A549 (cell line): Measurements from ENCODE around the gene C16orf78. TPM values are rescaled to one million over a fixed set of nuclear protein-coding genes. Genes with fewer than 3 reads are reported as not detected.
A peak's percentile ranks its signal among the peaks of the same experiment; 100 is the strongest.

Experiments
- ATAC-seq, 2 experiments: fragments of 200-7000 bp in 1 of 2; fragments of >200 bp in 1 of 2; cut with Nextera tagmentation in 1 of 2; cut with Tn5 transposase in 1 of 2; 3 replicates each; pipeline versions ENCODE4 v1.8.0 to v1.9.1; 2018 to 2020; ENCODE audit warnings: mild to moderate bottlenecking in 1 of 2, moderate library complexity in 1 of 2
- CTCF ChIA-PET: fragments of 300-600 bp; sonication (Branson Sonifier 250); formaldehyde crosslinking; extraction: SDS; loops from one replicate; lab custom pipeline; 2021; ENCODE audit warnings: antibody characterized with exemption, inconsistent platforms; lab: Yijun Ruan, JAX
- POLR2A ChIA-PET: fragments of 350-600 bp; formaldehyde crosslinking; extraction: SDS; loops from one replicate; lab custom pipeline; 2021; ENCODE audit warnings: antibody characterized with exemption, inconsistent platforms; lab: Yijun Ruan, JAX
- DNase-seq, 2 experiments: peaks; one replicate each; pipeline versions ENCODE4 v3.0.0 to v3.0.0-alpha.2; 2011 to 2016; ENCODE audit warnings: low read depth in 1 of 2, low spot score in 1 of 2
- FAIRE-seq: peaks from 2 replicates; lab custom pipeline; 2011; peaks lifted over from hg19 to GRCh38; lab: Jason Lieb, UNC
- H3K27ac ChIP-seq, 2 experiments: fragments of >200 bp; sonication (Bioruptor Twin); formaldehyde crosslinking; 3 replicates each; pipeline ENCODE4 v1.5.1; 2016 to 2017
- H3K4me1 ChIP-seq: fragments of >200 bp; sonication (Bioruptor Twin); formaldehyde crosslinking; 3 replicates; pipeline ENCODE4 v1.6.1; 2016
- H3K4me2 ChIP-seq: fragments of >200 bp; sonication (Bioruptor Twin); formaldehyde crosslinking; 3 replicates; pipeline ENCODE4 v1.6.1; 2016
- H3K4me3 ChIP-seq: fragments of >200 bp; sonication (Bioruptor Twin); formaldehyde crosslinking; 3 replicates; pipeline ENCODE4 v1.5.1; 2016
- H3K9me3 ChIP-seq: fragments of >200 bp; sonication (Bioruptor Twin); formaldehyde crosslinking; 3 replicates; pipeline ENCODE4 v1.6.1; 2016
- BHLHE40 ChIP-seq: IDR thresholded peaks from 2 replicates; pipeline ENCODE4 v1.6.1; 2012; ENCODE audit warnings: low read depth, low read length, inconsistent platforms
- EHF ChIP-seq: fragments of 250-450 bp; sonication (Bioruptor Pico); IDR thresholded peaks from 2 replicates; pipeline ENCODE4 v1.5.0; 2020; ENCODE audit warnings: mild to moderate bottlenecking
- ESRRA ChIP-seq: fragments of 150-350 bp; IDR thresholded peaks from 2 replicates; pipeline ENCODE4 v1.6.1; 2014; ENCODE audit warnings: mild to moderate bottlenecking, low read length, borderline replicate concordance
- FOSB ChIP-seq: fragments of 250-450 bp; sonication (Bioruptor Pico); IDR thresholded peaks from 2 replicates; pipeline ENCODE4 v1.5.0; 2020; ENCODE audit warnings: mild to moderate bottlenecking, moderate library complexity
- GATA3 ChIP-seq: IDR thresholded peaks from 2 replicates; pipeline ENCODE4 v1.6.1; 2012; ENCODE audit warnings: borderline replicate concordance
- HDAC2 ChIP-seq: fragments of 200-600 bp; sonication (generic); IDR thresholded peaks from 2 replicates; pipeline ENCODE4 v1.6.1; 2016
- HES2 ChIP-seq: fragments of >200 bp; sonication (Bioruptor Twin); formaldehyde crosslinking; IDR thresholded peaks from 2 replicates; pipeline ENCODE4 v1.6.1; 2016
- HMGXB4 ChIP-seq: fragments of 250-450 bp; sonication (Bioruptor Pico); IDR thresholded peaks from 2 replicates; pipeline ENCODE4 v1.5.0; 2021; ENCODE audit warnings: mild to moderate bottlenecking, moderate library complexity, borderline replicate concordance
- KDM5A ChIP-seq: fragments of 200-600 bp; sonication (generic); IDR thresholded peaks from 2 replicates; pipeline ENCODE4 v1.6.1; 2016; ENCODE audit warnings: antibody characterized with exemption, mild to moderate bottlenecking
- MAX ChIP-seq: IDR thresholded peaks from 2 replicates; pipeline ENCODE4 v1.6.1; 2012
- NFE2L2 ChIP-seq: fragments of 150-350 bp; conservative IDR thresholded peaks from 2 replicates; pipeline ENCODE4 v1.6.1; 2014; ENCODE audit warnings: low read length
- PBX3 ChIP-seq: IDR thresholded peaks from 2 replicates; pipeline ENCODE4 v1.6.1; 2012
- PHF8 ChIP-seq: fragments of 200-600 bp; sonication (generic); IDR thresholded peaks from 2 replicates; pipeline ENCODE4 v1.6.1; 2016; ENCODE audit warnings: low read depth, mild to moderate bottlenecking, antibody characterized with exemption, moderate library complexity, borderline replicate concordance
- POLR2A ChIP-seq: IDR thresholded peaks from 2 replicates; pipeline ENCODE4 v1.6.1; 2012; ENCODE audit warnings: mild to moderate bottlenecking, low read length
- POLR2AphosphoS2 ChIP-seq: conservative IDR thresholded peaks from 2 replicates; pipeline ENCODE4 v1.6.1; 2012; ENCODE audit warnings: low read length, improper control_type of control experiment, inconsistent platforms
- REST ChIP-seq: fragments of 200-600 bp; sonication (generic); IDR thresholded peaks from 2 replicates; pipeline ENCODE4 v1.6.1; 2016; ENCODE audit warnings: antibody characterized with exemption, mild to moderate bottlenecking, moderate library complexity
- RFX5 ChIP-seq: fragments of 450-650 bp; IDR thresholded peaks from 2 replicates; pipeline ENCODE4 v1.7.1; 2014; ENCODE audit warnings: antibody characterized with exemption, mild to moderate bottlenecking, moderate library complexity
- RNF2 ChIP-seq: fragments of 200-600 bp; sonication (generic); IDR thresholded peaks from 2 replicates; pipeline ENCODE4 v1.6.1; 2016; ENCODE audit warnings: low read depth, mild to moderate bottlenecking, antibody characterized with exemption, moderate library complexity, borderline replicate concordance
- TP53 ChIP-seq: fragments of 250-450 bp; sonication (Bioruptor Pico); IDR thresholded peaks from 2 replicates; pipeline ENCODE4 v1.5.0; 2021; ENCODE audit warnings: mild to moderate bottlenecking, moderate library complexity
- ZSCAN20 ChIP-seq: fragments of 250-450 bp; sonication (Bioruptor Pico); IDR thresholded peaks from 2 replicates; pipeline ENCODE4 v1.8.0; 2022; ENCODE audit warnings: mild to moderate bottlenecking, moderate library complexity
- WGBS: methylation state at CpG from one replicate; pipeline ENCODE4 v1.1.6; 2017; ENCODE audit errors: missing lambda C conversion rate; 5-methylcytosine and 5-hydroxymethylcytosine counted together
- polyA plus RNA-seq, 4 experiments: library from polyadenylated mRNA; depleted of rRNA in 3 of 4; stranded (reverse); fragments of >200 nt; fragmentation: RNase III in 1 of 4; extraction: RNeasy Plus Mini Kit Qiagen cat#74134 plus additional on column Dnase treatment in 1 of 4; gene quantifications; 2 replicates in 3 of 4; 3 replicates in 1 of 4; pipeline ENCODE4 v1.2.3, GENCODE V29; 2011 to 2017

C16orf78 gene
- polyA plus RNA-seq, 2 of the 4 experiments (the other 2 are of a cell fraction) = not detected

GRCh38 chr16:49344401-49344800 lies 29.2 kb upstream of the C16orf78 start:
- no peak overlapping the region for H3K27ac ChIP-seq
- H3K4me1 ChIP-seq = no peaks in the 10 kb centered on the region
- CTCF ChIA-PET = interaction anchor here (0.6 kb wide), 1 partner anchor 40 kb away, joined by 3 read pairs; no protein-coding TSS in a partner anchor
- WGBS = 6% methylated on average over 5 of the region's 5 CpGs
- no peaks in the 10 kb centered on the region for H3K9me3 ChIP-seq
- H3K4me2 ChIP-seq = no peak overlapping the region
- no peak for DNase-seq
- POLR2A ChIA-PET = no interaction called here
- no peak overlapping the region for H3K4me3 ChIP-seq
- FAIRE-seq = no peak
- no peak for ATAC-seq
- TF ChIP-seq EHF (CRISPR knock-in tag) (no peak), REST (no peak), PHF8 (no peak), ESRRA (no peak), ZSCAN20 (CRISPR knock-in tag) (no peak), KDM5A (no peak), PBX3 (no peak), TP53 (CRISPR knock-in tag) (no peak), RFX5 (no peak), HMGXB4 (no peak), POLR2A (no peak)
- TF ChIP-seq, all 56 proteins: peak for 0

- ATAC-seq (no peak), DNase-seq (no peak), FAIRE-seq (no peak)
- Histone ChIP-seq H3K4me2 (no peak overlapping the region), H3K4me1 (no peaks in the 10 kb centered on the region), H3K27ac (no peak overlapping the region), H3K9me3 (no peaks in the 10 kb centered on the region), H3K4me3 (no peak overlapping the region)
- WGBS = 22% methylated on average over 4 of the region's 4 CpGs
- ChIA-PET POLR2A (no interaction called here), CTCF (interaction anchor here (3.1 kb wide), 1 partner anchor 659 kb away, joined by 10 read pairs; no protein-coding TSS in a partner anchor)
- peak; percentile 86 for TF ChIP-seq REST
- no peak for TF ChIP-seq POLR2AphosphoS2
Measured at GRCh38 chr16:49345829-49346228, 27.8 kb upstream of the C16orf78 start.

GRCh38 chr16:49346459-49346858 lies 27.1 kb upstream of the C16orf78 start:
- Histone ChIP-seq H3K4me2 (no peak overlapping the region), H3K4me3 (no peak overlapping the region), H3K4me1 (no peaks in the 10 kb centered on the region), H3K27ac (no peak overlapping the region), H3K9me3 (no peaks in the 10 kb centered on the region)
- WGBS = 0% methylated on average over 2 of the region's 2 CpGs
- DNase-seq (no peak), ATAC-seq (no peak), FAIRE-seq (no peak)
- POLR2A ChIA-PET = no interaction called here
- CTCF ChIA-PET = interaction anchor here (0.7 to 3.1 kb wide), 3 partner anchors 10 to 661 kb away, joined by 3 to 10 read pairs (median 3); no protein-coding TSS in a partner anchor
- no peak for TF ChIP-seq NFE2L2
- TF ChIP-seq RNF2 = no peak
- TF ChIP-seq FOSB = no peak
- no peak for TF ChIP-seq BHLHE40
- no peak for TF ChIP-seq HDAC2
- TF ChIP-seq GATA3 = no peak
- TF ChIP-seq MAX = no peak
- no peak for TF ChIP-seq HES2
- no peak for TF ChIP-seq HMGXB4
